Mucosa of descending colon (tissue), 3 donors: ENCODE data around the gene FBXW11. TPM values are rescaled to one million over a fixed set of nuclear protein-coding genes. Genes with fewer than 3 reads are reported as not detected.
"Not testable (repeated sequence)": the region's sequence is repeated elsewhere in the genome, so short reads cannot be mapped to it uniquely, and the experiment has no call there.

Experiments used
- ATAC-seq: fragments of 200-7000 bp; cut with Tn5 transposase; one replicate; pipeline ENCODE4 v1.9.1; 2020; ENCODE audit warnings: mild to moderate bottlenecking, moderate library complexity
- DNase-seq, 3 donors: peaks; one replicate each; pipeline ENCODE4 v3.0.0-alpha.2; 2020
- H3K36me3 ChIP-seq: fragments of 200-600 bp; one replicate; pipeline ENCODE4 v1.8.0; 2021; ENCODE audit warnings: low read depth, mild to moderate bottlenecking
- H3K4me1 ChIP-seq: fragments of 200-600 bp; one replicate; pipeline ENCODE4 v1.8.0; 2021; ENCODE audit warnings: low read depth, mild to moderate bottlenecking
- H3K4me3 ChIP-seq: fragments of 200-600 bp; one replicate; pipeline ENCODE4 v1.8.0; 2021; ENCODE audit warnings: mild to moderate bottlenecking
- H3K9me3 ChIP-seq: fragments of 200-600 bp; one replicate; pipeline ENCODE4 v1.8.0; 2021; ENCODE audit warnings: mild to moderate bottlenecking
- intact Hi-C, 2 donors: fragments of 100-400 bp; cut with DNase I in 1 of 2; cut with micrococcal nuclease in 1 of 2; formaldehyde crosslinking; loops; one replicate each; pipeline versions ENCODE4 v1.11.0 to v1.11.1; 2022; cut with DNase I, micrococcal nuclease
- total RNA-seq, 3 donors: library from RNA; stranded (reverse); fragmentation: NEBNext Ultra II Directional in 2 of 3; extraction: Animal tissue kit (Norgen Biotek cat#: 25700) in 2 of 3; gene quantifications; one replicate each; pipeline versions ENCODE4 v1.2.1 to v1.2.4, GENCODE V29; 2021 to 2023
- TF ChIP-seq, protein P1 (sequence below): fragments of 200-600 bp; IDR thresholded peaks from one replicate; pipeline ENCODE4 v1.8.0; 2022; ENCODE audit warnings: antibody characterized with exemption, mild to moderate bottlenecking
- donor health status: DM: no; HTN: no; CAD: no; lungs with moderate emphysema.
- donor health status: DM: no; HTN: no; CAD: no.
- donor health status: DM: no; HTN: yes; CAD: no.

Gene FBXW11
- total RNA-seq, 3 donors from 2014 or later, result 37.2 to 50.2 (median 39.5) TPM

DNA sequence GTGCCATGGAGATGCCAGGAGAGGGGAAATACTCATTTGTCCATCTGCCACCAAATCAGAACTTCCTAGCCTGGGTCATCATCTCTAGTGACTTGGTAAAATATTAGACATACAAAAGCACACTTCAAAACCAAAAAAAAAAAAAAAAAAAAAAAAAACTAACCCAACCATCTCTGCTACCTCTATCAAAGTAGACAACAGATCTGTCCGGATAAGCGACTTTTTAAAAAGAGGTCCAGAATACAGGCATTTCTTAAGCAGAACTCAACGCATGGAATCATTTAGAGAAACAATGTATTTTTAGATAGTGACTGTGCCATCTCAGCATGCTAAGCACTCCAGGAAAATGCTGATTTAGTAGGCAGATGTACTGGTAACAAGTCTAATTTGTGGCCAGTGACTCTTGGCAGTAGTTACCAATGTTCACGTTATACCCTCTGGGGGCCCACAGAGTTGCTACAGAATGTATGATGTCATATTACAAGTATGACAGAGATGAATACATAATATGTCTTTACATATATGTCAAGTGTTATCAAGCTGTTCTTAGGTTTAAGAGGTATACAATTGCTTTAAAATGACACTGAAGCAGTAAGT, 113.0 kb downstream of the FBXW11 start:
- intact Hi-C loops, result loop anchor here in 1 of 2 donors (10.0 kb wide), 1 partner anchor 479 kb away; the partner anchor contains the start of gene FGF18
- TF ChIP-seq, protein P1, sequence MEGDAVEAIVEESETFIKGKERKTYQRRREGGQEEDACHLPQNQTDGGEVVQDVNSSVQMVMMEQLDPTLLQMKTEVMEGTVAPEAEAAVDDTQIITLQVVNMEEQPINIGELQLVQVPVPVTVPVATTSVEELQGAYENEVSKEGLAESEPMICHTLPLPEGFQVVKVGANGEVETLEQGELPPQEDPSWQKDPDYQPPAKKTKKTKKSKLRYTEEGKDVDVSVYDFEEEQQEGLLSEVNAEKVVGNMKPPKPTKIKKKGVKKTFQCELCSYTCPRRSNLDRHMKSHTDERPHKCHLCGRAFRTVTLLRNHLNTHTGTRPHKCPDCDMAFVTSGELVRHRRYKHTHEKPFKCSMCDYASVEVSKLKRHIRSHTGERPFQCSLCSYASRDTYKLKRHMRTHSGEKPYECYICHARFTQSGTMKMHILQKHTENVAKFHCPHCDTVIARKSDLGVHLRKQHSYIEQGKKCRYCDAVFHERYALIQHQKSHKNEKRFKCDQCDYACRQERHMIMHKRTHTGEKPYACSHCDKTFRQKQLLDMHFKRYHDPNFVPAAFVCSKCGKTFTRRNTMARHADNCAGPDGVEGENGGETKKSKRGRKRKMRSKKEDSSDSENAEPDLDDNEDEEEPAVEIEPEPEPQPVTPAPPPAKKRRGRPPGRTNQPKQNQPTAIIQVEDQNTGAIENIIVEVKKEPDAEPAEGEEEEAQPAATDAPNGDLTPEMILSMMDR, result no peak
- H3K4me1 ChIP-seq, result no peaks in the 10 kb centered on the region
- no peaks in the 10 kb centered on the region for H3K9me3 ChIP-seq
- no peaks in the 10 kb centered on the region for H3K36me3 ChIP-seq
- ATAC-seq (no peak), DNase-seq (no peak)
- H3K4me3 ChIP-seq, result no peak overlapping the region

DNA sequence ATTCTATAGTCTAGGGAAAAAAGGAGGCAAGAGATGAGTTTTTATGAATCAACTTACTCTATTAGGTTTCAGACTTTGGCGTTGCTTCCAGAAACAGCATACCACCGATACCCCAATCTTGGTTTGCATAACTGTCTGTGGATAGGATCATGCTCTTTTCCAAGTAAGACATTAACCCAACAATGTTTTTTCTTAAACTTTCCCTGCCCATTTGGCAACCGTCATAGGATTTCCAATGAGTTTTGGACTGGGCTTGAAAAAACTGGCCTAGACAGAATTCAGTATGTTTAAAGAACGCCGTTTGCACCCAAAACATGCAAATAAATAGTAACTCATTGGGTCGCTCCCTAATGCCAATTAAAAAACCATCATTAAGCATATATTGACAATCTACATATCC, 114.8 kb downstream of the FBXW11 start:
- Histone ChIP-seq H3K9me3 (no peaks in the 10 kb centered on the region), H3K4me3 (no peak overlapping the region), H3K4me1 (no peaks in the 10 kb centered on the region), H3K36me3 (no peaks in the 10 kb centered on the region)
- no peak for ATAC-seq
- no peak for DNase-seq
- TF ChIP-seq, protein P1, result no peak
- intact Hi-C loops, result loop anchor here in 1 of 2 donors (10.0 kb wide), 1 partner anchor 477 kb away; the partner anchor contains the start of gene FGF18

DNA sequence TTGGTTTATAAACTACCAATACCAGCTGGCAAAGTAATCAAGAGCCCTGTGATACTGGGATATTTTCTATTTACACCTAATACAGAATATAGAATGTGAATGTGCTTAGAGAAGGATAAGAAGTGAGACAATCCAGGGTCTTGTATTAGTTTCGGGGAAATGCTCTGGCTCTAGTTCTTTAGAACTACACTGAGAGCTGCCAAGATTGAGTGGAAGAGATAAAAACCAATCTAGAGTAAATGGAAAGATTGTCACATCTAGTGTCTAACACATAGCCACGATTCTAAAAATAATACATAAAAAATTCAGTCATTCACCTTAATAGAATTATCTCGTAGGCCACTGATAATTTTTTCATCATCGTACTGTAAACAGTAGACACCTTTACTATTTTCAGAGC, 115.3 kb downstream of the FBXW11 start:
- intact Hi-C loops, result loop anchor here in 1 of 2 donors (10.0 kb wide), 1 partner anchor 476 kb away; the partner anchor contains the start of gene FGF18
- DNase-seq, result no peak

GRCh38 chr5:171888051-171888481, 118.4 kb downstream of the FBXW11 start:
- ATAC-seq, result no peak

More for the DNA sequence above, 115.3 kb downstream of the FBXW11 start:
- Histone ChIP-seq H3K4me1 (no peaks in the 10 kb centered on the region), H3K9me3 (no peaks in the 10 kb centered on the region), H3K36me3 (no peaks in the 10 kb centered on the region), H3K4me3 (no peak overlapping the region)
- ATAC-seq, result no peak
- TF ChIP-seq, protein P1, result no peak

DNA sequence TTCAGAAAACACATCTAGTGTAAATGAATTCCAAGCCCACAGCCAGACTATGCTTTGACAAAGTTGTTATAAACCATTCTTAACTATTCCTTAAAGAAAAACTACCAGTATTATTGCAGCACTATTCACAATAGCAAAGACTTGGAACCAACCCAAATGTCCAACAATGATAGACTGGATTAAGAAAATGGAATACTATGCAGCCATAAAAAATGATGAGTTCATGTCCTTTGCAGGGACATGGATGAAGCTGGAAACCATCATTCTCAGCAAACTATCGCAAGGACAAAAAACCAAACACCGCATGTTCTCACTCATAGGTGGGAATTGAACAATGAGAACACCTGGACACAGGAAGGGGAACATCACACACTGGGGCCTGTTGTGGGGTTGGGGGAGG, 120.4 kb downstream of the FBXW11 start:
- not testable (repeated sequence) for H3K36me3 ChIP-seq, H3K4me3 ChIP-seq

More at GRCh38 chr5:171888051-171888481, 118.4 kb downstream of the FBXW11 start:
- DNase-seq, result no peak
- Histone ChIP-seq H3K4me3 (no peak overlapping the region), H3K9me3 (no peaks in the 10 kb centered on the region), H3K4me1 (no peaks in the 10 kb centered on the region), H3K36me3 (no peaks in the 10 kb centered on the region)
- intact Hi-C loops, result no loop called here
- TF ChIP-seq, protein P1, result no peak

DNA sequence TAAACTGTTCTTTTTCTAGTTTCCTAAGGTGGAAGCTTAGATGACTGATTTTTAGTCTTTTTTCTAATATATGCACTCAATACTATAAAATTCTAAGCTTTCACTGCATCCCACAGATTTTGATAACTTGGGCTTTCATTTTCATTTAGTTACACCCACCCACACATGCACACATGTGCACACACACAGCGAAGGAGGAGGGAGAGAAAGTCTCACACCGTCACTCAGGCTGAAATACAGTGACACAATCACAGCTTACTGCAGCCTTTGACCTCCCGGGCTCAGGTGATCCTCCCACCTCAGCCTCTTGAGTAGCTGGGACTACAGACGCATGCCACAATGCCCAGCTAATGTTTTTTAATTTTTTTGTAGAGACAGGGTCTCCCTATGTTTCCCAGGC, 124.3 kb downstream of the FBXW11 start:
- H3K4me1 ChIP-seq, result no peaks in the 10 kb centered on the region
- DNase-seq, result no peak
- H3K9me3 ChIP-seq, result no peaks in the 10 kb centered on the region
- intact Hi-C loops, result no loop called here
- no peak for ATAC-seq
- no peaks in the 10 kb centered on the region for H3K36me3 ChIP-seq
- TF ChIP-seq, protein P1, result no peak
- H3K4me3 ChIP-seq, result no peak overlapping the region

More for the DNA sequence above, 120.4 kb downstream of the FBXW11 start:
- intact Hi-C loops, H3K9me3 ChIP-seq, DNase-seq, ATAC-seq, H3K4me1 ChIP-seq: not testable (repeated sequence)
